ENCODE data around the gene DGCR8. TPM values are rescaled to one million over a fixed set of nuclear protein-coding genes. Genes with fewer than 3 reads are reported as not detected.

The DGCR8 gene
- total RNA-seq, 5 donors from 2014 or later (not counting 1 experiment from before 2014, with no cell fraction given): 38.4 to 48.1 (median 45.1) TPM

DNA sequence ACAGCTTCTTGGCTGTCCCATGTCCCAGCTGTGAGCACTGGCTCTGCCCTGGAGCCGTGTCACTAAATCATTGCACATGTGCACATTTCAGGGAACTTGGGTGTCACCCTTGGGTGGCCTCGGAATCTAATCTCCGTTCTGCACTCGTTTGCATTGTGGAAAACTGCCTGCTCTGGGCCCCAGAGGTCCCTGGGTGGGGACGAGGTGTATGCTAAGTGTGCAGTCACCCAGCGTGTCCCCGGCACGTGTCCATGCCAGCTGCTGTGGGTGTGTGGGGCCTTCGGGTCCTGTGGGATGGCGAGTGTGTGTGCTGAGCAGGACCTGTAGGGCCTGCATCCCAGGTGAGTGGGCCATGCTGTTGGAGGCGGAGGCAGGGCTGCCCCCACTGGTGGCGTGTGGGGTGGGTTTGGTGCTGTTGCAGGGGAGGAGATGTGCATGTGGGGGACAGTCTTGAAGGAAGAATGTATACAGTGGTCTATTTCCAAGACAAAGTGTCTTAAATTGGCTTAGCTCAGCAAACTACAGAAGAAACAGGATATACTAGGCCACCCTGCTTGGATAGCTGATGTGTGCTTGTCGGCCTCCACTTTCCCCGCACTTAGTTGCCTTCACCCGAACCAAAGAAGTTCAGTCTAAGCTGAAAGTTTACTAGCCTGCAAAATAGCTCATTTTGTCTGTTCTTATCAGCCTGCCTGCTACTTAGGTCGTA lies 44.5 kb upstream of the DGCR8 start:
- Mint-ChIP-seq H3K4me3 (no peak overlapping the region), H3K27ac (no peak overlapping the region), H3K9me3 (no peaks in the 10 kb centered on the region), H3K27me3 (no peaks in the 10 kb centered on the region), H3K36me3 (peaks cover 14% of the 10 kb centered on the region), H3K4me1 (peaks cover 21 to 34% (median 28%) of the 10 kb centered on the region in 3 donors)
- H3K9me3 ChIP-seq: no peaks in the 10 kb centered on the region
- H3K27ac ChIP-seq (ENCODE audit: low read length): no peak overlapping the region
- DNase-seq (no peak), ATAC-seq (replicated peaks in 1 of 4) (no peak)
- peaks cover 0 to 27% of the 10 kb centered on the region in 2 experiments for H3K4me1 ChIP-seq (ENCODE audit: control insufficient read depth in 1 of 2, extremely low read depth in 1 of 2, insufficient read depth in 2 of 2, low read length in 2 of 2)
- WGBS (ENCODE audit: insufficient coverage): 90% methylated on average over 15 of the region's 16 CpGs
- no peak overlapping the region for H3K4me3 ChIP-seq (ENCODE audit: control insufficient read depth in 1 of 2, extremely low read depth in 1 of 2, low read length in 1 of 2)
- no peaks in the 10 kb centered on the region for H3K27me3 ChIP-seq (replicated peaks in 1 of 2; ENCODE audit: control insufficient read depth in 2 of 2, extremely low read depth in 1 of 2, insufficient read depth in 2 of 2, low read length in 1 of 2)
- POLR2A ChIA-PET: no interaction called here
- CTCF ChIA-PET: no interaction called here
- peaks cover 23 to 33% of the 10 kb centered on the region in 2 donors for H3K36me3 ChIP-seq (ENCODE audit: control insufficient read depth in 2 of 2, extremely low read depth in 1 of 2, insufficient read depth in 1 of 2, low read length in 1 of 2)

DNA sequence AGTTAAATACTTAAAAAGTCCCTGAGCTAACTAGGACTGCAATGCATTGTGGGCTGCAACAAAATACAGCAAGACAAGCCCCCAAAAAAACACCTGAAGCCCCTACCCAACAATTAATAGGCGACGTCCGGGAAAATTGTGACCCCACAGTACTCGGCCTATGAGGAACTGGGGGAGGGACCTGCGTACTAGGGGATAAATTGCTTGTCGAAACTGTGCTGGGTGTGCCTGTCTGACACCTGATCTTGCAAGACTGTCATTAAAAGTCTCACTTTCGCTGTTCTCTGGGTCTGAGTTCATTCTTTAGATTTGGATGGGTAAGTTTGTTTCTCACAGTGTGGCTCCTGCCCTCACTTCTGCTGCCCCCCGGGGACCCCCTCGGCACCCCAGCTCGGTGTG lies 44.0 kb upstream of the DGCR8 start:
- ChIA-PET CTCF (no interaction called here), POLR2A (no interaction called here)
- H3K27me3 ChIP-seq (replicated peaks in 1 of 2; ENCODE audit: control insufficient read depth in 2 of 2, extremely low read depth in 1 of 2, insufficient read depth in 2 of 2, low read length in 1 of 2): no peaks in the 10 kb centered on the region
- 100% methylated on average over 4 of the region's 10 CpGs for WGBS (ENCODE audit: insufficient coverage)
- Mint-ChIP-seq H3K27ac (no peak overlapping the region), H3K36me3 (peaks cover 14% of the 10 kb centered on the region), H3K27me3 (no peaks in the 10 kb centered on the region), H3K9me3 (no peaks in the 10 kb centered on the region), H3K4me3 (no peak overlapping the region), H3K4me1 (peaks cover 21 to 34% (median 28%) of the 10 kb centered on the region in 3 donors)
- DNase-seq (no peak), ATAC-seq (replicated peaks in 1 of 4) (no peak)
- no peak overlapping the region for H3K4me3 ChIP-seq (ENCODE audit: control insufficient read depth in 1 of 2, extremely low read depth in 1 of 2, low read length in 1 of 2)
- H3K4me1 ChIP-seq (ENCODE audit: control insufficient read depth in 1 of 2, extremely low read depth in 1 of 2, insufficient read depth in 2 of 2, low read length in 2 of 2): peaks cover 0 to 26% of the 10 kb centered on the region in 2 experiments
- H3K36me3 ChIP-seq (ENCODE audit: control insufficient read depth in 2 of 2, extremely low read depth in 1 of 2, insufficient read depth in 1 of 2, low read length in 1 of 2): peaks cover 23 to 34% of the 10 kb centered on the region in 2 donors
- H3K9me3 ChIP-seq: no peaks in the 10 kb centered on the region
- H3K27ac ChIP-seq (ENCODE audit: low read length): no peak overlapping the region

DNA sequence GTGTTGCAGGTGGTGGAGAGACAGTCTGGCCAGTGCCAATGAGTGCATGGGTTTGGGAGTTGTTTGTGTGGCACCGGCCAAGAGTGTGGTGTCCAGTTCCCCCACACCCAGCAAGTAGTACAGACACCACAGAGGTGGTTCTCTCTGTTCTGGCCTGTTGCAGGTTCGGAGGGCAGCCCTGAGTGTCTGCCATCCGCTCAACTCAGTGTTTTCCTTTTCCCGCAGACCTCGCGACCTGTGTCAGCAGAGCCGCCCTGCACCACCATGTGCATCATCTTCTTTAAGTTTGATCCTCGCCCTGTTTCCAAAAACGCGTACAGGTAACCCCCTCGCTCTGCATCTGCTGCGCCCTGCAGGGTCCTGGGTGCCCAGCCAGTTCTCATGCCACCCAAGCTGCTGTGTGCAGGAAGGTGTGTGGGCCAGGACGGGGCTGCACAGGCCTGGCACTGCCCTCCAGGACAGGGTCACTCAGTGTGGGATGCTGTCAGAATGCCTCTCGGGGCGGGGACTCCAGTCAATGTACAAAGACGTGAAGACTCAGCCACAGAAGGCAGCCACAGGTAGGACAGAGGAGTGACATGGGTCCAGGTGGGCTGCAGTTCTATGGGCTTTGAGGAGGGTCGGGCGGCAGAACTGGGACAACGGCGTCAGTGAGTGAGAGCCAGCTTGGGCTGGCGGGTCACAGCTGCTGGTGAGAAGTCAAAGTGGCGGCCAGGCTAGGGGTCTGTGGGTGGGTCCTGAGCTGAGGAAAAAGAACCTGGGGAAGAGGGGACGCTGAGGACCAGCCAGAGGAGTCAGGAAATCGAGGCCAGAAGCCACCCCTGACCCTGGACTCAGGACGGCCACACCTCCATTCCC lies 43.3 kb upstream of the DGCR8 start:
- H3K27ac Mint-ChIP-seq: no peak overlapping the region
- H3K27me3 ChIP-seq (replicated peaks in 1 of 2; ENCODE audit: control insufficient read depth in 2 of 2, extremely low read depth in 1 of 2, insufficient read depth in 2 of 2, low read length in 1 of 2): no peaks in the 10 kb centered on the region
- H3K9me3 Mint-ChIP-seq: no peaks in the 10 kb centered on the region
- 93% methylated on average over 23 of the region's 25 CpGs for WGBS (ENCODE audit: insufficient coverage)
- no peak for ATAC-seq (replicated peaks in 1 of 4)
- H3K4me1 Mint-ChIP-seq: peaks cover 15 to 28% (median 23%) of the 10 kb centered on the region in 3 donors
- CTCF ChIA-PET: no interaction called here
- peaks cover 0 to 20% of the 10 kb centered on the region in 2 experiments for H3K4me1 ChIP-seq (ENCODE audit: control insufficient read depth in 1 of 2, extremely low read depth in 1 of 2, insufficient read depth in 2 of 2, low read length in 2 of 2)
- no peak overlapping the region for H3K4me3 Mint-ChIP-seq
- POLR2A ChIA-PET: interaction anchor here in 1 of 2 donors (0.5 kb wide), 1 partner anchor 435 kb away, joined by 4 read pairs; no protein-coding TSS in a partner anchor
- H3K9me3 ChIP-seq: no peaks in the 10 kb centered on the region
- H3K36me3 ChIP-seq (ENCODE audit: control insufficient read depth in 2 of 2, extremely low read depth in 1 of 2, insufficient read depth in 1 of 2, low read length in 1 of 2): peaks cover 22 to 34% of the 10 kb centered on the region in 2 donors
- no peak overlapping the region for H3K27ac ChIP-seq (ENCODE audit: low read length)
- H3K36me3 Mint-ChIP-seq: peaks cover 14% of the 10 kb centered on the region
- no peaks in the 10 kb centered on the region for H3K27me3 Mint-ChIP-seq
- no peak overlapping the region for H3K4me3 ChIP-seq (ENCODE audit: control insufficient read depth in 1 of 2, extremely low read depth in 1 of 2, low read length in 1 of 2)
- no peak for DNase-seq

DNA sequence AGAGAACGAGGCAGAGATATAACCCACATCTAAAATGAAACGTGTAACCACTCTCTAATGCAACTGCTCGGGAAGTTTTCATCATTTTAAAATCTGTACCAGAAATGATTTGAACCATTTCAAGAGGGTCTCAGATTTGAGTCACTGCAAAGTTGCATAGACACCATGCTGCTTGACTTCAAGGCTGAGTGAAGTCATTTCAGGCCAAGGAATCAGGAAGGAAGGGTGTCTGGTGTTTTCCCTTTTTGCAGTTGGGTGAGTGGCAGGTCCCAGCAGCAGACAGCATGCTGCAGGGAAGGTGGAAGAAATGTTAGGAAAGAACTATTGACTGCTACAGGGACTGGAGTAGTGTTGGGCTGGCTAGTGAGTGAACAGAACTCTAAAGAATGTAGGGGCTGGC lies 42.6 kb upstream of the DGCR8 start:
- ChIA-PET CTCF (no interaction called here), POLR2A (no interaction called here)
- no peak overlapping the region for H3K27ac Mint-ChIP-seq
- Histone ChIP-seq H3K4me1 (ENCODE audit: control insufficient read depth in 1 of 2, extremely low read depth in 1 of 2, insufficient read depth in 2 of 2, low read length in 2 of 2) (peaks cover 0 to 13% of the 10 kb centered on the region in 2 experiments), H3K27me3 (replicated peaks in 1 of 2; ENCODE audit: control insufficient read depth in 2 of 2, extremely low read depth in 1 of 2, insufficient read depth in 2 of 2, low read length in 1 of 2) (no peaks in the 10 kb centered on the region), H3K9me3 (no peaks in the 10 kb centered on the region), H3K27ac (ENCODE audit: low read length) (no peak overlapping the region), H3K36me3 (ENCODE audit: control insufficient read depth in 2 of 2, extremely low read depth in 1 of 2, insufficient read depth in 1 of 2, low read length in 1 of 2) (peaks cover 18 to 38% of the 10 kb centered on the region in 2 donors), H3K4me3 (ENCODE audit: control insufficient read depth in 1 of 2, extremely low read depth in 1 of 2, low read length in 1 of 2) (no peak overlapping the region)
- WGBS (ENCODE audit: insufficient coverage): 27% methylated on average over 2 of the region's 3 CpGs
- peaks cover 10 to 21% (median 17%) of the 10 kb centered on the region in 3 donors for H3K4me1 Mint-ChIP-seq
- H3K9me3 Mint-ChIP-seq: no peaks in the 10 kb centered on the region
- ATAC-seq (replicated peaks in 1 of 4): no peak
- H3K27me3 Mint-ChIP-seq: no peaks in the 10 kb centered on the region
- H3K4me3 Mint-ChIP-seq: no peak overlapping the region
- no peak for DNase-seq
- peaks cover 14% of the 10 kb centered on the region for H3K36me3 Mint-ChIP-seq

DNA sequence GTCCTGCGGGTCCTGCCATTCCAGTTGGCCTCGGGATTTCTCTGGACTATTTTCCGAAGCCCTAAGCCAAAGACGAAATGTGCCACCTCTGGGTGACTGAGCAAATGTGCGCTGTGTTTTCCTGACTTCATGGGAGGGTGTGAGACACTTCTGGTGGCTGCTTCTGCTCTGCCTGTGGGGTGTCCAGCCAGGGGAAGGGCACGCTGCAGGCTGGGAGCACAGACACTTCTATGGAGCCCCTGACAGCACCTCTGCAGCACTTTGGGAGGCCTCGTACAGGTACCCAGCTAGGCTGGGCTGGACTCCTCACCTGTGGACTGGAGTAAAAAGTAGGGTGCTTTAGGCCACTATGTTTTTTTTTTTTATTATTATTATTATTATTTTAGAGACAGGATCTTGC lies 41.5 kb upstream of the DGCR8 start:
- Histone ChIP-seq H3K9me3 (no peaks in the 10 kb centered on the region), H3K27ac (ENCODE audit: low read length) (no peak overlapping the region), H3K4me3 (ENCODE audit: control insufficient read depth in 1 of 2, extremely low read depth in 1 of 2, low read length in 1 of 2) (no peak overlapping the region), H3K27me3 (replicated peaks in 1 of 2; ENCODE audit: control insufficient read depth in 2 of 2, extremely low read depth in 1 of 2, insufficient read depth in 2 of 2, low read length in 1 of 2) (no peaks in the 10 kb centered on the region), H3K36me3 (ENCODE audit: control insufficient read depth in 2 of 2, extremely low read depth in 1 of 2, insufficient read depth in 1 of 2, low read length in 1 of 2) (peaks cover 18 to 42% of the 10 kb centered on the region in 2 donors), H3K4me1 (ENCODE audit: control insufficient read depth in 1 of 2, extremely low read depth in 1 of 2, insufficient read depth in 2 of 2, low read length in 2 of 2) (peaks cover 0 to 8% of the 10 kb centered on the region in 2 experiments)
- Mint-ChIP-seq H3K9me3 (no peaks in the 10 kb centered on the region), H3K27me3 (no peaks in the 10 kb centered on the region), H3K36me3 (peaks cover 19% of the 10 kb centered on the region), H3K27ac (no peak overlapping the region), H3K4me1 (peaks cover 8 to 19% (median 11%) of the 10 kb centered on the region in 3 donors), H3K4me3 (no peak overlapping the region)
- POLR2A ChIA-PET: no interaction called here
- ATAC-seq (replicated peaks in 1 of 4) (no peak), DNase-seq (no peak)
- WGBS (ENCODE audit: insufficient coverage): 97% methylated on average over 6 of the region's 7 CpGs
- CTCF ChIA-PET: no interaction called here

DNA sequence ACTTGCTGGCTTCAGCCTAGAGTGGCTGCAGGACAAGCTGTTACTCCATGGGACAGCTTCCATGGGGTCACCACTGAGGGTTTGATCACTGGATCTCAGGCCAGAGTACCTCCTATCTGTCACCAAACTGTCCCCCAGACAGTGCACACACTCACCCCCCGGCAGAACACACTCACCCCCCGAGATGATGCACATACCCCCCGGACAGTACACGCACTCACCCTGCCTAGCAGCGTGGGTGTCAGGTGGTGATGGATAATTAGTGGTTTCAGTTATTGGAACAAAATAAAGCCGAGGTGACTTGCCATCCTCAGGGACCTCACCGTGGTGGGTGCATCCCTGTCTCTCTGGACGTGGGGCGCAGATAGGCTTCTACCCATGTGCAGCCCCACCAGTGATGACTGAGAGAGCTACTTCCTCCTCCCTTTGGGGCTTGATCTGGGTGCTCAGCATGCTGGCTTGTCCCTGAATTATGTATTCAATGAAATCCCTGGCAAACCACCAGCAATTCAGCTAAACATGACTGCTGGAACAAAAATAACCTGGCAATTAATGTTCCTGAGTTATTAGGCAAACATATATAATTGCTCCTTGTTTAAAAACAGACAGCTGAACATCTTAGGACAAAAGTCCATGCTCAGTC lies 40.2 kb upstream of the DGCR8 start:
- H3K27me3 Mint-ChIP-seq: no peaks in the 10 kb centered on the region
- peak overlapping the region in 1 of 2 donors; percentile 28 for H3K27ac Mint-ChIP-seq
- H3K4me1 Mint-ChIP-seq: peaks cover 3 to 12% (median 8%) of the 10 kb centered on the region in 3 donors
- ChIA-PET POLR2A (no interaction called here), CTCF (interaction anchor here in 1 of 2 donors (0.5 to 0.6 kb wide), 2 partner anchors 38 to 488 kb away, joined by 3 read pairs; no protein-coding TSS in a partner anchor)
- peaks cover 21 to 52% of the 10 kb centered on the region in 2 donors for H3K36me3 ChIP-seq (ENCODE audit: control insufficient read depth in 2 of 2, extremely low read depth in 1 of 2, insufficient read depth in 1 of 2, low read length in 1 of 2)
- no peaks in the 10 kb centered on the region for H3K9me3 Mint-ChIP-seq
- H3K27me3 ChIP-seq (replicated peaks in 1 of 2; ENCODE audit: control insufficient read depth in 2 of 2, extremely low read depth in 1 of 2, insufficient read depth in 2 of 2, low read length in 1 of 2): no peaks in the 10 kb centered on the region
- H3K4me3 ChIP-seq (ENCODE audit: control insufficient read depth in 1 of 2, extremely low read depth in 1 of 2, low read length in 1 of 2): no peak overlapping the region
- no peak for ATAC-seq (replicated peaks in 1 of 4)
- no peak for DNase-seq
- 100% methylated on average over 1 of the region's 9 CpGs for WGBS (ENCODE audit: insufficient coverage)
- peaks cover 22% of the 10 kb centered on the region for H3K36me3 Mint-ChIP-seq
- H3K4me3 Mint-ChIP-seq: no peak overlapping the region
- H3K9me3 ChIP-seq: no peaks in the 10 kb centered on the region
- no peak overlapping the region for H3K27ac ChIP-seq (ENCODE audit: low read length)
- peaks cover 0 to 9% of the 10 kb centered on the region in 2 experiments for H3K4me1 ChIP-seq (ENCODE audit: control insufficient read depth in 1 of 2, extremely low read depth in 1 of 2, insufficient read depth in 2 of 2, low read length in 2 of 2)
